NB4 (cell line): ENCODE measurements around the gene TSEN34.
"Not testable (repeated sequence)": the region's sequence is repeated elsewhere in the genome, so short reads cannot be mapped to it uniquely, and the experiment has no call there.

Experiments
- DNase-seq: peaks from one replicate; pipeline ENCODE4 v3.0.0; 2010; ENCODE audit warnings: low read depth
- H3K4me3 ChIP-seq: one replicate; pipeline ENCODE4 v1.5.1; 2011; ENCODE audit warnings: mild to moderate bottlenecking, low read depth, low read length, moderate library complexity
- CTCF ChIP-seq: IDR thresholded peaks from one replicate; pipeline ENCODE4 v1.5.1; 2012; ENCODE audit warnings: low read depth, low read length
- MAX ChIP-seq: IDR thresholded peaks from 2 replicates; pipeline ENCODE4 v1.6.1; 2011; ENCODE audit warnings: low read depth, low read length
- MYC ChIP-seq: IDR thresholded peaks from 2 replicates; pipeline ENCODE4 v1.6.1; 2011; ENCODE audit warnings: low read depth, low read length
- POLR2A ChIP-seq: IDR thresholded peaks from 2 replicates; pipeline ENCODE4 v1.6.1; 2011; ENCODE audit warnings: mild to moderate bottlenecking; ENCODE audit not compliant: insufficient read length; ENCODE audit errors: extremely low read depth

TSEN34 gene

GRCh38 chr19:54206831-54207177 is 15.7 kb downstream of the TSEN34 start:
- no peak for TF ChIP-seq POLR2A
- TF ChIP-seq CTCF = no peak
- TF ChIP-seq MAX = no peak
- no peak for TF ChIP-seq MYC
- no peak overlapping the region for H3K4me3 ChIP-seq
- DNase-seq = no peak

GRCh38 chr19:54207193-54207592 is 16.1 kb downstream of the TSEN34 start:
- not testable (repeated sequence) for H3K4me3 ChIP-seq, DNase-seq

GRCh38 chr19:54207676-54207982 is 16.5 kb downstream of the TSEN34 start:
- DNase-seq = no peak
- no peak overlapping the region for H3K4me3 ChIP-seq
- no peak for TF ChIP-seq MAX
- no peak for TF ChIP-seq CTCF
- TF ChIP-seq MYC = no peak

- DNase-seq = peak; percentile 98
- TF ChIP-seq POLR2A (no peak), MYC (peak; percentile 82; the same call in 1 of the 2 replicates), CTCF (no peak), MAX (peak; percentile 96)
- no peak overlapping the region for H3K4me3 ChIP-seq
These were observed 17.1 kb downstream of the TSEN34 start for GRCh38 chr19:54207983-54208783.

GRCh38 chr19:54208784-54209057 is 17.6 kb downstream of the TSEN34 start:
- TF ChIP-seq CTCF (no peak), MAX (no peak), POLR2A (no peak), MYC (no peak)
- H3K4me3 ChIP-seq = no peak overlapping the region
- no peak for DNase-seq

- no peak for TF ChIP-seq POLR2A
- H3K4me3 ChIP-seq = no peak overlapping the region
- DNase-seq = no peak
These were observed 18.1 kb downstream of the TSEN34 start for GRCh38 chr19:54209058-54209810.

GRCh38 chr19:54209811-54210494 is 18.8 kb downstream of the TSEN34 start:
- DNase-seq = peak; percentile 52
- no peak for TF ChIP-seq POLR2A
- no peak overlapping the region for H3K4me3 ChIP-seq
